ENCODE measurements around the gene SMIM44.
"Not testable (repeated sequence)": the region's sequence is repeated elsewhere in the genome, so short reads cannot be mapped to it uniquely, and the experiment has no call there.

- not testable (repeated sequence) for TF ChIP-seq EZH2 (IDR thresholded peaks at IDR 0.05); POLR2AphosphoS5 (IDR thresholded peaks at IDR 0.05; ENCODE audit: borderline replicate concordance, low read depth, low read length); FOXP2 (optimal IDR thresholded peaks at IDR 0.05; ENCODE audit: control extremely low read depth, extremely low read length, insufficient read depth)
Observed at GRCh38 chr19:3452942-3453214, 30.4 kb downstream of the SMIM44 start.
